Ishikawa (cell line): Measurements from ENCODE around the gene UQCRFS1.

Experiments
- CEBPB ChIP-seq: IDR thresholded peaks from 2 replicates; pipeline ENCODE4 v1.6.1; 2012
- EP300 ChIP-seq: IDR thresholded peaks from 2 replicates; pipeline ENCODE4 v1.6.1; 2012; ENCODE audit warnings: borderline replicate concordance
- TF ChIP-seq, protein P1 (sequence below): IDR thresholded peaks from 2 replicates; pipeline ENCODE4 v1.6.1; 2012

DNA sequence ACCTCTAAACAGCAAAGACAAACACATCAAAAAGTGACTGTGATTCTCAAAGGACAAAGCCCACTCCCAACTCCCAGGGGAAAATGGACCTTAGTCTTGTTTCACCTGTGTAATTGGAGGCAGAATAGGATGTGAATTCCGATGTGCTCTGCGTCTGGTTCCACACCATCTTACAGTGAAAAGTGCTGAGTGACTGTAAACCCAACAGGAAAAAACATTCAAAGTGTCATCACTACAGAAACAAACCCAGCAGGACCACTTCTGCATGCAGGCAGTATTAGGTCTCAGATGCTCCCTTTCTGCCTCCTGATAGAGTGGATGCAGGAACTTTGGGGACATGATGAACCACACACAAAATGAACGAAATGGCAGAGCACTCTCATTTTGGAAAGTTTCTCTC lies 6.5 kb downstream of the UQCRFS1 start:
- TF ChIP-seq, protein P1, sequence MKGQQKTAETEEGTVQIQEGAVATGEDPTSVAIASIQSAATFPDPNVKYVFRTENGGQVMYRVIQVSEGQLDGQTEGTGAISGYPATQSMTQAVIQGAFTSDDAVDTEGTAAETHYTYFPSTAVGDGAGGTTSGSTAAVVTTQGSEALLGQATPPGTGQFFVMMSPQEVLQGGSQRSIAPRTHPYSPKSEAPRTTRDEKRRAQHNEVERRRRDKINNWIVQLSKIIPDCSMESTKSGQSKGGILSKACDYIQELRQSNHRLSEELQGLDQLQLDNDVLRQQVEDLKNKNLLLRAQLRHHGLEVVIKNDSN = no peak
- TF ChIP-seq EP300 (no peak), CEBPB (no peak)
